Stimulated activated CD4-positive, alpha-beta T cell treated with anti-CD3 and anti-CD28 coated beads, TNF-alpha, amount 100 ng/mL, for 48 hours (primary cell): Measurements from ENCODE around the gene KLF11.
"Not testable (repeated sequence)": the region's sequence is repeated elsewhere in the genome, so short reads cannot be mapped to it uniquely, and the experiment has no call there.

Experiments
- DNase-seq, 3 donors: peaks; one replicate each; pipeline ENCODE4 v3.0.0-alpha.2; 2020; ENCODE audit warnings: low read depth in 3 of 3

The KLF11 gene

DNA sequence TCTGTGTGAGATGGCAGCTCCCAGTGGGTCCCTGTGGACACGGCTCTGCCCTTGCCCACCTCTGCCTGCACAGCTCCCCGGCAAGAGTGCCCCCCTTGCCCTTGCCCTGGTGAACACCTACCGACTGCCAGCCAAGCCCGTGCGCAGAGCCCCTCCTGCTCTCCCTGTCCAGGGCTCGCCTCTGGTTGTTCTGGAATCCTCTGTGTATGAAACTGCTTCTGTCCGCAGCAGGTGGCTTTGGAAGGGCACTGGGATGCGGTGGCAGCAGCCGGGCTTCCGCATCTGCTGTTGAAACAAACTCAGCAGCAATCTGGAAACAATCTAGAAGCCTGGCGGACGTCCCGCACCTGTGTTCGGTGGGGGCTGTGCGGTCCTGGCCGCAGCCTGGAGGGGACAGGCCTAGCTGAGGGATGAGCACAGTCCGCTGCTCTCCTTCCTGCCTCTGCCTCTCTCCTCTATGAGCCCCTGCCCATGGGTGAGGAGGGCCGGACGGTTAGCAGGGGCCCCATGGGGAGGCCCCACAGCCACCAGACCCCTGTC, 34.0 kb upstream of the KLF11 start:
- DNase-seq: no peak

DNA sequence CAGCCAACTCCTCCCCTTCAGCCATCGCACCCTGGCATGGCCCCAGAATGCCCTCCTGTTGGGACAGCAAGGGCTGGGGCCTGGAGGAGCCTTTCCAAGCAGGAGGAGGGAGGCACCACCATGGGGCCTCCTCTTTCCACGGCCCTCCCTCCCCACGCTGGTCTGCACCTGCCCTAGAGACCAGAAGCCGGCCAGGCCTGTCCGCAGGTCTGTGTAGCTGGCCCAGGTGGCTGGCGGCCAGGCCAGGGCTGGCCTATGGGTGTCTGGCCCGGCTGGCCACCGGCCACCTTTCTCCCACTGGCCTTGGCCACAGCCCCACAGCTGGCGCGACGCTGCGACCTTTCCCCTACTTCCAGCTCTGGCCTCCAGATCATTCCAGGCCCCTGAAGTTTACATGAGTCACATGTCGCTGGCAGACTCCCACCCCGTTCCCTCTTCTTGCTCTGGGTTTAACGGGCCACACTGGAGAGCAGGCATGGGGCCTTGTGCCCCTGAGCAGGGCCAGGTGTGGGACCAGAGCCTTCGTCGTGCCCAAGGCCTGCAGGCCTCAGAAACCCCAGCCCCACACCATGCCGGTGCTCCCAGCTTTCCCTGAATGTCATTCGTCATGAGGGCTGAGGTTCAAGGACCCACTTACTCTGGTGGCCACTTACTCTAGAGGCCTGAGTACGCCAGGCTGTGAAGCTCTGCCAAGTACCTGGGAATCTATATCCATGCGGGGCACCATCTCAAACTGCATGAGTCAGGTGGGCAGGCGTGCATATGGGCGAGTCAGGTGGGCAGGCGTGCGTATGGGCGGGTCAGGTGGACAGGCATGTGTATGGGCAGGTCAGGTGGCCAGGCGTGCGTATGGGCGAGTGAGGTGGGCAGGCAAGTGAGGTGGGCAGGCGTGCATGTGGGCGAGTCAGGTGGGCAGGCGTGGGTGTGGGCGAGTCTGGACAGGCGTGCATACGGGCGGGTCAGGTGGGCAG, 33.3 kb upstream of the KLF11 start:
- DNase-seq: no peak

- not testable (repeated sequence) for DNase-seq
These were observed 32.3 kb upstream of the KLF11 start for GRCh38 chr2:10010861-10011605.

DNA sequence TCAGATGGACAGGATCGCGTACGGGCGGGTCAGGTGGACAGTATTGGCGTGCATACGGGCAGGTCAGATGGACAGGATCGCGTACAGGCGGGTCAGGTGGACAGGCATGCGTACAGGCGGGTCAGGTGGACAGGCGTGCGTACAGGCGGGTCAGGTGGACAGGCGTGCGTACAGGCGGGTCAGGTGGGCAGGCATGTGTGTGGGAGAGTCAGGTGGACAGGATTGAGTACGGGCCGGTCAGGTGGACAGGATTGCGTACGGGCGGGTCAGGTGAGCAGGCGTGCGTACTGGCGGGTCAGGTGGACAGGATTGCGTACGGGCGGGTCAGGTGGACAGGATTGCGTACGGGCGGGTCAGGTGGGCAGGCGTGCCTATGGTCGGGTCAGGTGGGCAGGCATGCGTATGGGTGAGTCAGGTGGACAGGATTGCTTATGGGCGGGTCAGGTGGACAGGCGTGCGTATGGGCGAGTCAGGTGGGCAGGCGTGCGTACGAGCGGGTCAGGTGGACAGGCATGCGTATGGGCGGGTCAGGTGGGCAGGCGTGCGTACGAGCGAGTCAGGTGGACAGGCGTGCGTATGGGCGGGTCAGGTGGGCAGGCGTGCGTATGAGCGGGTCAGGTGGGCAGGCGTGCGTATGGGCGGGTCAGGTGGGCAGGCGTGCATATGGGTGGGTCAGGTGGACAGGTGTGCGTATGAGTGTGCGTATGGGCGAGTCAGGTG, 31.6 kb upstream of the KLF11 start:
- not testable (repeated sequence) for DNase-seq

- not testable (repeated sequence) for DNase-seq
These were observed 30.9 kb upstream of the KLF11 start for GRCh38 chr2:10012366-10012962.

GRCh38 chr2:10012963-10013461, 30.3 kb upstream of the KLF11 start:
- DNase-seq: no peak

DNA sequence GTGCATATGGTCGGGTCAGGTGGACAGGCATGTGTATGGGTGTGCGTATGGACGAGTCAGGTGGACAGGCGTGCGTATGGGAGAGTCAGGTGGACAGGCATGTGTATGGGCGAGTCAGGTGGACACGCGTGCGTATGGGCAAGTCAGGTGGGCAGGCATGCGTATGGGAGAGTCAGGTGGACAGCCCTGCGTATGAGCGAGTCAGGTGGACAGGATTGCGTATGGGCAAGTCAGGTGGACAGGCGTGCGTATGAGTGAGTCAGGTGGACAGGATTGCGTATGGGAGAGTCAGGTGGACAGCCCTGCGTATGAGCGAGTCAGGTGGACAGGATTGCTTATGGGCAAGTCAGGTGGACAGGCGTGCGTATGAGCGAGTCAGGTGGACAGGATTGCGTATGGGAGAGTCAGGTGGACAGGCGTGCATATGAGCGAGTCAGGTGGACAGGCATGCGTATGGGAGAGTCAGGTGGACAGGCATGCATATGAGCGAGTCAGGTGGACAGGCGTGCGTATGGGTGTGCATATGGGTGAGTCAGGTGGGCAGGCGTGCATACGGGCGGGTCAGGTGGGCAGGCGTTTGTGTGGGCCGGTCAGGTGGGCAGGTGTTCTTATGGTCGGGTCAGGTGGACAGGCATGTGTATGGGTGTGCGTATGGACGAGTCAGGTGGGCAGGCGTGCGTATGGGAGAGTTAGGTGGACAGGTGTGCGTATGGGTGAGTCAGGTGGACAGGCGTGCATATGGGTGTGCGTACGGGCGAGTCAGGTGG, 29.5 kb upstream of the KLF11 start:
- not testable (repeated sequence) for DNase-seq

DNA sequence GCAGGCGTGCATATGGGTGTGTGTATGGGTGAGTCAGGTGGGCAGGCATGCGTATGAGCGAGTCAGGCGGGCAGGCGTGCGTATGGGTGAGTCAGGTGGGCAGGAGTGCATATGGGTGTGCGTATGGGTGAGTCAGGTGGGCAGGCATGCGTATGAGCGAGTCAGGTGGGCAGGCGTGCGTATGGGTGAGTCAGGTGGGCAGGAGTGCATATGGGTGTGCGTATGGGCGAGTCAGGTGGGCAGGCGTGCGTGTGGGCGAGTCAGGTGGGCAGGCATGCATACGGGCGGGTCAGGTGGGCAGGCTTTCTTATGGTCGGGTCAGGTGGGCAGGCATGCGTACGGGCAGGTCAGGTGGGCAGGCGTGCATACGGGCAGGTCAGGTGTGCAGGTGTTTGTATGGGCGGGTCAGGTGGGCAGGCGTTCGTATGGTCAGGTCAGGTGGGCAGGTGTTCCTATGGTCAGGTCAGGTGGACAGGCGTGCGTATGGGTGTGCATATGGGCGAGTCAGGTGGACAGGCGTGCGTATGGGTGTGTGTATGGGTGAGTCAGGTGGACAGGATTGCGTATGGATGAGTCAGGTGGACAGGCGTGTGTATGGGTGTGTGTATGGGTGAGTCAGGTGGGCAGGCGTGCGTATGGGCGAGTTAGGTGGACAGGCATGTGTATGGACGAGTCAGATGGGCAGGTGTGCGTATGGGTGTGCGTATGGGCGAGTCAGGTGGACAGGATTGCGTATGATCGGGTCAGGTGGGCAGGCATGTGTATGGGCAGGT, 28.7 kb upstream of the KLF11 start:
- no peak for DNase-seq

DNA sequence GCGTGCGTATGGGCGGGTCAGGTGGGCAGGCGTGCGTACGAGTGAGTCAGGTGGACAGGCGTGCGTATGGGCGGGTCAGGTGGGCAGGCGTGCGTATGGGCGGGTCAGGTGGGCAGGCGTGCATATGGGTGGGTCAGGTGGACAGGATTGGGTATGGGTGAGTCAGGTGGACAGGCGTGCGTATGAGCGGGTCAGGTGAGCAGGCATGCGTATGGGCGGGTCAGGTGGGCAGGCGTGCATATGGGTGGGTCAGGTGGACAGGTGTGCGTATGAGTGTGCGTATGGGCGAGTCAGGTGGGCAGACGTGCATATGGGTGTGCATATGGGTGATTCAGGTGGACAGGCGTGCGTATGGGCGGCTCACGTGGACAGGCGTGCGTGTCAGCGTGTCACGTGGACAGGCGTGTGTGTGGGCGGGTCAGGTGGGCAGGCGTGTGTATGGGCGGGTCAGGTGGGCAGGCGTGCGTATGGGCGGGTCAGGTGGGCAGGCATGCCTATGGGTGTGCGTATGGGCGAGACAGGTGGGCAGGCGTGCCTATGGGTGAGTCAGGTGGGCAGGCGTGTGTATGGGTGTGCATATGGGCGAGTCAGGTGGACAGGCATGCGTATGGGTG, 27.9 kb upstream of the KLF11 start:
- not testable (repeated sequence) for DNase-seq

GRCh38 chr2:10016001-10016801, 27.1 kb upstream of the KLF11 start:
- no peak for DNase-seq

- no peak for DNase-seq
These were observed 26.5 kb upstream of the KLF11 start for GRCh38 chr2:10016802-10017258.

GRCh38 chr2:10017313-10017941, 25.9 kb upstream of the KLF11 start:
- no peak for DNase-seq

DNA sequence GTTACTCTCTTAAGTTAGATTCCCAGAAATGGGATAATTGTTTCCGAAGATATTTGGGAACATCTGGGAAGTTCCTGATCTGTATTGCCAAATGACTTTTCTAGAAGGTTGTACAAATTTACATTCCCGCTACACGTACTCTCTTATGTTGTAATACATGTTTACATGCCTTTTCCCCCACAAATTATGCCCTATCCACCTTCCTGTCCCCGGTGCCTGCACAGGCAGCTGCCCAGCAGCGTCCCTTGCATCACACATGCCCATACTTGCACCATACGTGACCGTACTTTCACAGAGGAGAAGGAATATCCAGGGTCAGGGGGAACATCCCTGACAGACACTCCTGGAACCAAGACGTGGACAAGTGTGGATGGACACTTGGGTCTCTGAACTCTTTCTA, 24.2 kb upstream of the KLF11 start:
- no peak for DNase-seq

DNA sequence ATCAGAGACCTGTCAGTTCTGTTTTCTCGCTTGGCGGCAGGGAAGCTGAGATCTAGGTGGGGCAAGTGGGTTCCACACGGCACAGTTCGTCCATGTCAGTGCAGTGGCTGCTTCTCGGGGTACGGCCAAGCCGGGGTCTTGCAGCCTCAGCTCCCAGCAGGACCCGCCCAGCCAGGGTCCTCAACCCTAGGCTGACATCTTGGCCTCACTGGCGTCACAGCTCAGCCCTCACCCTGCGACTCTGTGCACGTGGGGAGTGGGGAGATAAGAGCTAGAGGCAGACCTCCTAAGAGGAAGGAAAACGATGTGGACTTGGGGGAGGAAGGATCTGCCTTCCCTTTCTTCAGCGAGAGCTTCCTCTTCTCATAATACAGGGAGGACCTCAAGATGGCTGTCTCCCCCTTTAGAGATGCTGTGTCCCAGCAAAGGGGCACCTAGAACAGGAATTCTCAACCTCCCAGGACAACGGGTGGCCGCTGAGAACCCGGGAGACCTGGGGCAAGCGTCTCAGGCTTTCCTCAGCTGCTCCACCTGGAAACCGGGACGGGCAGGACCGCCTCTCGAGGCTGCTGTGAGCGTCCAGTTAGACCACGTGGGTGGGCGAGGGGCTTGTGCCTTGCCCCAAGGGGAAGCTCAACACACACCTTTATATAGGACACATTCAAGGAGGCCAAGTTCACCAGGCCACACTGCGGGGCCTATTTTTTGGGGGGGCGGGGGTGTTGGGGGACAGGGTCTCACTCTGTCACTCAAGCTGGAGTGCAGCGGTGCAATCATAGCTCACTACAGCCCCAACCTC, 23.5 kb upstream of the KLF11 start:
- DNase-seq: no peak

DNA sequence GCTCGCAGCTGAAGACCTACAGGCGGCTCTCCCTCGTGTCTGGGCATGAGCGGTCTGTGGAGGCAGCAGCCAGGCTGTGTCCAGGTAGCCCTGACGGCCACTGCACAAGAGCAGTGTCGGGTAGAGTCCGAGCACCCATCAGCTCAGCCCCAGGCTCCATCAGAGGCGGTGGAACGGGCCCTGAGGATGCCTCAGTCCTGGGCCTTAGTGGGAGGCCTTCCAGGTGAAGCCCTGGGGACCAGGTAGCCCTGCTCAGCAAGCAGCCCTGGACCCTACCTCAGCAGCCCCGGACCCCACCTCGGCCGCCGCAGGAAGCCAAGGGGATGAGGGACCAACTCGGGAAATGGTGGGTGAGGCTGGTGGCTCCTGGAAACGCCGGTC, 21.3 kb upstream of the KLF11 start:
- DNase-seq: no peak

- no peak for DNase-seq
These were observed 20.9 kb upstream of the KLF11 start for GRCh38 chr2:10022445-10022844.
